Neural cell (in vitro differentiated cells): ENCODE data around the gene NMU.

Experiments
- EP300 ChIP-seq: fragments of 450-650 bp; conservative IDR thresholded peaks from 2 replicates; pipeline ENCODE4 v1.6.1; 2014; ENCODE audit warnings: antibody characterized with exemption, mild to moderate bottlenecking, moderate library complexity; ENCODE audit not compliant: poor library complexity, severe bottlenecking
- EZH2 ChIP-seq: fragments of 200-600, 300-800 bp; shearing (Covaris generic), sonication (generic); IDR thresholded peaks from 2 replicates; pipeline ENCODE4 v1.6.1; 2014; ENCODE audit warnings: antibody characterized with exemption, low read length, borderline replicate concordance, mild to moderate bottlenecking; ENCODE audit not compliant: insufficient read depth, poor library complexity, severe bottlenecking
- MXI1 ChIP-seq: fragments of 450-650 bp; conservative IDR thresholded peaks from 2 replicates; pipeline ENCODE4 v1.6.1; 2014; ENCODE audit warnings: antibody characterized with exemption, mild to moderate bottlenecking; ENCODE audit not compliant: poor library complexity, severe bottlenecking
- POLR2AphosphoS5 ChIP-seq: IDR thresholded peaks from 2 replicates; pipeline ENCODE4 v1.6.1; 2012
- SMC3 ChIP-seq: fragments of 450-650 bp; conservative IDR thresholded peaks from 2 replicates; pipeline ENCODE4 v1.6.1; 2014; ENCODE audit warnings: antibody characterized with exemption, mild to moderate bottlenecking, moderate library complexity; ENCODE audit not compliant: poor library complexity
- TAF1 ChIP-seq: IDR thresholded peaks from 2 replicates; pipeline ENCODE4 v1.6.1; 2012; ENCODE audit warnings: low read depth
- TF ChIP-seq, protein P1 (sequence below): fragments of 450-650 bp; IDR thresholded peaks from 2 replicates; pipeline ENCODE4 v1.5.1; 2014; ENCODE audit warnings: antibody characterized with exemption, mild to moderate bottlenecking, moderate library complexity; ENCODE audit not compliant: poor library complexity, severe bottlenecking
- TF ChIP-seq, protein P2 (sequence below): IDR thresholded peaks from 2 replicates; pipeline ENCODE4 v1.6.1; 2012; ENCODE audit warnings: borderline replicate concordance

DNA sequence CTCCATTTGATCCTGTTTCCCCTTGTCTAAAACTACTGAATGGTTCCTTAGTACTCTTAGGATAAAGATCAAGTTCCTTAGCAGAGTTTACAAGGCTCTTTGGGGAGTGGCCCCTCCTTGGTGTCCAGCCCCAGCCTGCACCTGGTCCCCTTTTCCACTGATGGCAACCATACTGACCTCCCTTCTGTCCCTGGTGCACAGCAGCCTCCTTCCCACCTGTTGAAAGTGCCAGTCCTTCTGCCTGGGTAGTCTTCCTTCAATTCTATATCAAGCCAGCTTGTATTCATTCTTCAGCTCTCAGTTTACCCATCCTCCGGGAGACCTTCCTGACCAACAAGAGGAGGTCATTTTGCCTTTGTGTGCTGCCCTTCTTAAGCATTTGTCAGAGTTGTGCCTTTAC is 30.4 kb upstream of the NMU start:
- TF ChIP-seq MXI1 (no peak), EP300 (no peak), TAF1 (no peak), EZH2 (no peak), POLR2AphosphoS5 (no peak), SMC3 (no peak)
- TF ChIP-seq, protein P1, sequence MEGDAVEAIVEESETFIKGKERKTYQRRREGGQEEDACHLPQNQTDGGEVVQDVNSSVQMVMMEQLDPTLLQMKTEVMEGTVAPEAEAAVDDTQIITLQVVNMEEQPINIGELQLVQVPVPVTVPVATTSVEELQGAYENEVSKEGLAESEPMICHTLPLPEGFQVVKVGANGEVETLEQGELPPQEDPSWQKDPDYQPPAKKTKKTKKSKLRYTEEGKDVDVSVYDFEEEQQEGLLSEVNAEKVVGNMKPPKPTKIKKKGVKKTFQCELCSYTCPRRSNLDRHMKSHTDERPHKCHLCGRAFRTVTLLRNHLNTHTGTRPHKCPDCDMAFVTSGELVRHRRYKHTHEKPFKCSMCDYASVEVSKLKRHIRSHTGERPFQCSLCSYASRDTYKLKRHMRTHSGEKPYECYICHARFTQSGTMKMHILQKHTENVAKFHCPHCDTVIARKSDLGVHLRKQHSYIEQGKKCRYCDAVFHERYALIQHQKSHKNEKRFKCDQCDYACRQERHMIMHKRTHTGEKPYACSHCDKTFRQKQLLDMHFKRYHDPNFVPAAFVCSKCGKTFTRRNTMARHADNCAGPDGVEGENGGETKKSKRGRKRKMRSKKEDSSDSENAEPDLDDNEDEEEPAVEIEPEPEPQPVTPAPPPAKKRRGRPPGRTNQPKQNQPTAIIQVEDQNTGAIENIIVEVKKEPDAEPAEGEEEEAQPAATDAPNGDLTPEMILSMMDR, result no peak
- TF ChIP-seq, protein P2, sequence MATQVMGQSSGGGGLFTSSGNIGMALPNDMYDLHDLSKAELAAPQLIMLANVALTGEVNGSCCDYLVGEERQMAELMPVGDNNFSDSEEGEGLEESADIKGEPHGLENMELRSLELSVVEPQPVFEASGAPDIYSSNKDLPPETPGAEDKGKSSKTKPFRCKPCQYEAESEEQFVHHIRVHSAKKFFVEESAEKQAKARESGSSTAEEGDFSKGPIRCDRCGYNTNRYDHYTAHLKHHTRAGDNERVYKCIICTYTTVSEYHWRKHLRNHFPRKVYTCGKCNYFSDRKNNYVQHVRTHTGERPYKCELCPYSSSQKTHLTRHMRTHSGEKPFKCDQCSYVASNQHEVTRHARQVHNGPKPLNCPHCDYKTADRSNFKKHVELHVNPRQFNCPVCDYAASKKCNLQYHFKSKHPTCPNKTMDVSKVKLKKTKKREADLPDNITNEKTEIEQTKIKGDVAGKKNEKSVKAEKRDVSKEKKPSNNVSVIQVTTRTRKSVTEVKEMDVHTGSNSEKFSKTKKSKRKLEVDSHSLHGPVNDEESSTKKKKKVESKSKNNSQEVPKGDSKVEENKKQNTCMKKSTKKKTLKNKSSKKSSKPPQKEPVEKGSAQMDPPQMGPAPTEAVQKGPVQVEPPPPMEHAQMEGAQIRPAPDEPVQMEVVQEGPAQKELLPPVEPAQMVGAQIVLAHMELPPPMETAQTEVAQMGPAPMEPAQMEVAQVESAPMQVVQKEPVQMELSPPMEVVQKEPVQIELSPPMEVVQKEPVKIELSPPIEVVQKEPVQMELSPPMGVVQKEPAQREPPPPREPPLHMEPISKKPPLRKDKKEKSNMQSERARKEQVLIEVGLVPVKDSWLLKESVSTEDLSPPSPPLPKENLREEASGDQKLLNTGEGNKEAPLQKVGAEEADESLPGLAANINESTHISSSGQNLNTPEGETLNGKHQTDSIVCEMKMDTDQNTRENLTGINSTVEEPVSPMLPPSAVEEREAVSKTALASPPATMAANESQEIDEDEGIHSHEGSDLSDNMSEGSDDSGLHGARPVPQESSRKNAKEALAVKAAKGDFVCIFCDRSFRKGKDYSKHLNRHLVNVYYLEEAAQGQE, result no peak
